Neutrophil (primary cell): ENCODE measurements around the gene L1CAM.

ENCODE experiments used
- H3K27ac ChIP-seq: fragments of 200-600 bp; sonication (generic); 2 replicates; pipeline ENCODE4 v1.5.1; 2016; ENCODE audit warnings: mild to moderate bottlenecking, moderate library complexity
- H3K27me3 ChIP-seq: fragments of 200-600 bp; sonication (generic); 2 replicates; pipeline ENCODE4 v1.6.0; 2016; ENCODE audit warnings: mild to moderate bottlenecking
- H3K36me3 ChIP-seq: fragments of 200-600 bp; sonication (generic); 2 replicates; pipeline ENCODE4 v1.5.1; 2017
- H3K4me1 ChIP-seq, 2 experiments: fragments of 200-600 bp in 1 of 2; sonication (generic) in 1 of 2; 1 replicate in 1 of 2; 2 replicates in 1 of 2; pipeline versions ENCODE4 v1.5.1 to v1.6.1; 2013 to 2016; ENCODE audit warnings: low read depth in 1 of 2, low read length in 1 of 2, mild to moderate bottlenecking in 1 of 2, moderate library complexity in 1 of 2; ENCODE audit not compliant: control insufficient read depth in 1 of 2, insufficient read depth in 1 of 2
- H3K4me3 ChIP-seq, 2 experiments: fragments of 200-600 bp in 1 of 2; sonication (generic) in 1 of 2; 1 replicate in 1 of 2; 2 replicates in 1 of 2; pipeline ENCODE4 v1.5.1; 2013 to 2016; ENCODE audit warnings: low read depth in 1 of 2, low read length in 1 of 2, mild to moderate bottlenecking in 1 of 2, moderate library complexity in 1 of 2
- H3K9me3 ChIP-seq: fragments of 200-600 bp; sonication (generic); 2 replicates; pipeline ENCODE4 v1.5.1; 2016
- CTCF ChIP-seq: fragments of 200-600 bp; sonication (generic); IDR thresholded peaks from 2 replicates; pipeline ENCODE4 v1.5.1; 2016; ENCODE audit warnings: antibody characterized with exemption

L1CAM gene

GRCh38 chrX:153827903-153828302 is 58.1 kb downstream of the L1CAM start:
- Histone ChIP-seq H3K36me3 (no peaks in the 10 kb centered on the region), H3K27me3 (peaks cover 93% of the 10 kb centered on the region), H3K27ac (no peak overlapping the region), H3K9me3 (no peaks in the 10 kb centered on the region), H3K4me3 (no peak overlapping the region), H3K4me1 (no peaks in the 10 kb centered on the region)
- TF ChIP-seq CTCF = no peak

GRCh38 chrX:153827016-153827415 is 59.0 kb downstream of the L1CAM start:
- Histone ChIP-seq H3K9me3 (no peaks in the 10 kb centered on the region), H3K27me3 (peaks cover 93% of the 10 kb centered on the region), H3K4me3 (no peak overlapping the region), H3K27ac (no peak overlapping the region), H3K36me3 (no peaks in the 10 kb centered on the region), H3K4me1 (no peaks in the 10 kb centered on the region)
- no peak for TF ChIP-seq CTCF

GRCh38 chrX:153825042-153825441 is 60.9 kb downstream of the L1CAM start:
- TF ChIP-seq CTCF = no peak
- Histone ChIP-seq H3K9me3 (no peaks in the 10 kb centered on the region), H3K4me1 (no peaks in the 10 kb centered on the region), H3K4me3 (no peak overlapping the region), H3K27me3 (peaks cover 97% of the 10 kb centered on the region), H3K27ac (no peak overlapping the region), H3K36me3 (no peaks in the 10 kb centered on the region)

- H3K27me3 ChIP-seq = peaks cover 97% of the 10 kb centered on the region
- no peak overlapping the region for H3K27ac ChIP-seq
- no peak overlapping the region for H3K4me3 ChIP-seq
- H3K4me1 ChIP-seq = no peaks in the 10 kb centered on the region
- H3K9me3 ChIP-seq = no peaks in the 10 kb centered on the region
- no peaks in the 10 kb centered on the region for H3K36me3 ChIP-seq
- no peak for TF ChIP-seq CTCF
Measured at GRCh38 chrX:153824348-153824747, 61.6 kb downstream of the L1CAM start.

GRCh38 chrX:153821066-153821465 is 64.9 kb downstream of the L1CAM start:
- Histone ChIP-seq H3K27ac (no peak overlapping the region), H3K4me3 (no peak overlapping the region), H3K9me3 (no peaks in the 10 kb centered on the region), H3K4me1 (no peaks in the 10 kb centered on the region), H3K36me3 (no peaks in the 10 kb centered on the region), H3K27me3 (peaks cover 95% of the 10 kb centered on the region)
- TF ChIP-seq CTCF = no peak

- TF ChIP-seq CTCF = no peak
- H3K27me3 ChIP-seq = peaks cover 90% of the 10 kb centered on the region
- no peak overlapping the region for H3K27ac ChIP-seq
- no peak overlapping the region for H3K4me3 ChIP-seq
- no peaks in the 10 kb centered on the region for H3K9me3 ChIP-seq
- H3K4me1 ChIP-seq = no peaks in the 10 kb centered on the region
- H3K36me3 ChIP-seq = no peaks in the 10 kb centered on the region
Measured at GRCh38 chrX:153820601-153821000, 65.4 kb downstream of the L1CAM start.
